COR-L47 (cell line): ENCODE measurements around the gene CLK3.
"Not testable (repeated sequence)": the region's sequence is repeated elsewhere in the genome, so short reads cannot be mapped to it uniquely, and the experiment has no call there.

Experiments
- DNase-seq: peaks from one replicate; lab custom pipeline; 2025; lab: John Stamatoyannopoulos, UW

The CLK3 gene

GRCh38 chr15:74615508-74616365 lies at the start of gene CLK3:
Gene CLK3, plus strand, starts transcription at chr15:74615836. Its CDS starts 3,361 bp downstream, at chr15:74619197.
- peak; percentile 96 for DNase-seq

GRCh38 chr15:74568594-74568993 lies 47.0 kb upstream of the CLK3 start:
- DNase-seq, result no peak

- DNase-seq, result no peak
Measured at GRCh38 chr15:74569731-74570070, 45.9 kb upstream of the CLK3 start.

- no peak for DNase-seq
Measured at GRCh38 chr15:74571191-74571590, 44.4 kb upstream of the CLK3 start.

GRCh38 chr15:74573987-74574386 lies 41.6 kb upstream of the CLK3 start:
- DNase-seq, result no peak

GRCh38 chr15:74578496-74578994 lies 37.1 kb upstream of the CLK3 start:
- DNase-seq, result no peak

GRCh38 chr15:74579001-74579400 lies 36.6 kb upstream of the CLK3 start:
- no peak for DNase-seq

GRCh38 chr15:74580538-74581350 lies 34.9 kb upstream of the CLK3 start:
- no peak for DNase-seq

- no peak for DNase-seq
Measured at GRCh38 chr15:74584204-74584603, 31.4 kb upstream of the CLK3 start.

- no peak for DNase-seq
Measured at GRCh38 chr15:74584779-74585178, 30.9 kb upstream of the CLK3 start.

- DNase-seq, result no peak
Measured at GRCh38 chr15:74585191-74585590, 30.4 kb upstream of the CLK3 start.

- no peak for DNase-seq
Measured at GRCh38 chr15:74585857-74586256, 29.8 kb upstream of the CLK3 start.

- no peak for DNase-seq
Measured at GRCh38 chr15:74589826-74590225, 25.8 kb upstream of the CLK3 start.

- no peak for DNase-seq
Measured at GRCh38 chr15:74592222-74592621, 23.4 kb upstream of the CLK3 start.

GRCh38 chr15:74593122-74593521 lies 22.5 kb upstream of the CLK3 start:
- no peak for DNase-seq

- DNase-seq, result no peak
Measured at GRCh38 chr15:74594455-74594854, 21.2 kb upstream of the CLK3 start.

- DNase-seq, result no peak
Measured at GRCh38 chr15:74595271-74595670, 20.4 kb upstream of the CLK3 start.

GRCh38 chr15:74596736-74597135 lies 18.9 kb upstream of the CLK3 start:
- DNase-seq, result not testable (repeated sequence)

- DNase-seq, result not testable (repeated sequence)
Measured at GRCh38 chr15:74597146-74597705, 18.4 kb upstream of the CLK3 start.

GRCh38 chr15:74598126-74598842 lies 17.4 kb upstream of the CLK3 start:
- DNase-seq, result peak; percentile 65

- DNase-seq, result no peak
Measured at GRCh38 chr15:74599156-74599555, 16.5 kb upstream of the CLK3 start.
